ENCODE results near the gene LRRC3C.

The LRRC3C gene

DNA sequence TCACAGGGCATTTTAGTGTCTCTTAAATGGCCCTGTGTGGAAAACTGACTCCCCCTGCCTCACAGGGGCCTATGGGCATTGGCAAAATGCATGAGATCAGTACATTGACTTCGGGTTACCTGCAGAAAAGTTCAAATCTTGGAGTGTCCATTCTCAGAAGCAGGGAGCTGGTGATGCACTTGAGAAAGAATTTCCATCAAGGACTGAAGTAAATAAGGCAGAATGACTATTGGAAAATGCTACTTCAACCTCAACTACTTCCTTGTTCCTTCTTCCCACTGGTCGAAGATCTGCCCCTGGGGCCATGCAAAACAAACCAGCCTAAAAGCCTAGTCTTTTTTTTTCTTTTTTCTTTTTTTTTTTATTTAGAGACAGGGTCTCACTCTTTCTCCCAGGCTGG, 21.5 kb downstream of the LRRC3C start:
- DNase-seq (ENCODE audit: low spot score): no peak

DNA sequence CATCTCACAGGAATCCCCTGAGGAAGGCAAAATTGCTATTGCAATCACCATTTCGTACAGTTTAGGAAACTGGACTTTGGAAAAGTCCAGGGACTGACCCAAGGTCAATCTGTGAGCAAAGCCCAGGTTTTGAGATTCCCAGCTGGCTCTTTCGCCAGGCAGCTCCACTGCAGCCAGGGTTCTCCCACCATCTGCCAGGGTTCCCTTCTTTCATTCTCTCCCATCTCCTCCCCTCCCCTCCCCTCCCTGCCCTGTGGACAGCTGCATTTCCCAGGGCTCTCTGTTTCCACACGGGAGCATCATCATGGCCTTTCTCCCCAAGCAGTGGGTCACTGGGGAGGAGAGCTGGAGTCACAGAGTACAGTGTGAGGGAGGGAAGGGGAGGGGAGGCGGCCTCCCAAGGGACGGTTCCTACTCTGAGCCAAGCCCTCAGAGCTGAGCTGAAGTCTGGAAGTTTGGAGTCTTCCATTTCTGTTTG, 23.4 kb downstream of the LRRC3C start:
- no peak for DNase-seq (ENCODE audit: low spot score)

GRCh38 chr17:39951924-39952679, 24.6 kb downstream of the LRRC3C start:
- DNase-seq (ENCODE audit: low spot score): no peak

- peak; percentile 88 for DNase-seq (ENCODE audit: low spot score)
Measured at GRCh38 chr17:39952680-39953470, 25.3 kb downstream of the LRRC3C start.

GRCh38 chr17:39953471-39953888, 25.9 kb downstream of the LRRC3C start:
- no peak for DNase-seq (ENCODE audit: low spot score)

- no peak for DNase-seq (ENCODE audit: low spot score)
Measured at GRCh38 chr17:39954876-39955275, 27.3 kb downstream of the LRRC3C start.

- no peak for DNase-seq (ENCODE audit: low spot score)
Measured at GRCh38 chr17:39955726-39956225, 28.2 kb downstream of the LRRC3C start.

GRCh38 chr17:39960524-39961041, 33.1 kb downstream of the LRRC3C start:
- no peak for DNase-seq (ENCODE audit: low spot score)

- DNase-seq (ENCODE audit: low spot score): no peak
Measured at GRCh38 chr17:39962642-39963220, 35.2 kb downstream of the LRRC3C start, which contains the start of gene GSDMA. TSS of gene GSDMA (plus strand) at chr17:39963004. CDS start at chr17:39965688, 2,684 bp downstream.

- DNase-seq (ENCODE audit: low spot score): no peak
Measured at GRCh38 chr17:39963829-39964228, 36.3 kb downstream of the LRRC3C start.

DNA sequence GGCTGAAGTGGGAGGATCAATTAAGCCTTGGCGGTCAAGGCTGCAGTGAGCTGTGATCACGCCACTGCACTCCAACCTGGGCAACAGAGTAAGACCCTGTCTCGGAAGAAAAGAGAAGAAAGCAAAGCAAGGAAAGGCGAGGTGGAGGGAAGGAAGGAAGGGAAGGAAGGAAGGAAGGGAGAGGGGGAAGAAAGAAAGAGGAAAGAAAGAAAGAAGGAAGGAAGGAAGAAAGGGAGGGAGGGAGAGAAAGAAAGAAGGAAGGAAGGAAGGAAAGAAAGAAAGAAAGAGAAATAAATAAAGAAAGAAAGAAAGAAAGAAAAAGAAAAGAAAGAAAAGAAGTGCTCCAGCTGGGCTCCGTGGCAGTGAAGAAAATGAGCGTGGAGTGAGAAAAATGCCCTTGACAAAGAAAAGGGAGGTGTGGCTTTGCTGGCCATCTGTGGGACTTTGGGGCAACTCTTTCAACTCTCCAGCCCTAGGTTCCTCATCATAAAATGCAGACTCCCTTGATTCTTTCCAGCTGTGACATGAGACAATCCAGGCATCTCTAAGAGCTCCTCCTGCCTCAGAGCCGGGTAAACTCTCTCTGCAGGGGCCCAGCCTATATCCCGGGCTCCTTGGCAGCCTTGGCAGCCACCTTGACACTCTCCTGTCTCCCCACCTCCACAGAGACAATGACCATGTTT, 37.6 kb downstream of the LRRC3C start:
- DNase-seq (ENCODE audit: low spot score): no peak

DNA sequence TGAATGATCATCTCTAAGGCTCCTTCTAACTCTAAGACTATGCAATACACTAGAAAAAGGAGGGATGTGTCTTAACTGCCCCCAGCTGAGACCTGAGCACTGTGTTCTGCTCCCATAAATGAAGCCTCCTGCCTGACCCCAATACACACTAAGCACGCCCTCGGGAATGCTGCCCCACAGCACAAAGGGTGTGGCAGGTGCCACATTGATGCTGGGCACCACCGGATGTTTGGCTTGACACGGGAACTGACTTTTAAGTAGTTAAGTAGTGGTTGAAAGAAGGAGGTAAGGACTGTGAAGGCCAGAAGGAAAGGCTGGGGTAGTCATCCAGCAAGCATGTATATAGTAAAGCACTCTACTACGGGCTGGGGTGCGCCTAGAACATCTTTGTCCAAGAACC, 39.2 kb downstream of the LRRC3C start:
- no peak for DNase-seq (ENCODE audit: low spot score)

DNA sequence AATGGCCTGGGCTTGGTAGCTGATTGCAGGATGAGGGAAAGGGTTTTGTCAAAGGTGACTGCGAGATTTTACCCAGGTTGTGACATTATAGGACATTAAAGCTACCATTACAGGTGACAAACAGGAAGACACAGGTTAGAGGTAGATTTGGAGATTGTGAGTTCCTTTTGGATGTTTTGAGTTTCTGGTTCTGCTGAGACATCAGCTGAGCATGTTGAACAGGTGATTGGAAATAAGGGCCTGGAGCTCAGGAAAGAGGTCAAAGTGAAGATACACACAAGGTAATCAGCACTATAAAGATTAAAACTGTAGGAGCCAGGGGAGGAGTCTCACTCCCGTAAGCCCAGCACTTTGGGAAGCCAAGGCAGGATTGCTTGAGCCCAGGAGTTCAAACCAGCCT, 41.2 kb downstream of the LRRC3C start:
- DNase-seq (ENCODE audit: low spot score): no peak

- no peak for DNase-seq (ENCODE audit: low spot score)
Measured at GRCh38 chr17:39969375-39969774, 41.8 kb downstream of the LRRC3C start.

GRCh38 chr17:39970157-39970692, 42.7 kb downstream of the LRRC3C start:
- DNase-seq (ENCODE audit: low spot score): no peak

GRCh38 chr17:39971076-39971603, 43.6 kb downstream of the LRRC3C start:
- no peak for DNase-seq (ENCODE audit: low spot score)

DNA sequence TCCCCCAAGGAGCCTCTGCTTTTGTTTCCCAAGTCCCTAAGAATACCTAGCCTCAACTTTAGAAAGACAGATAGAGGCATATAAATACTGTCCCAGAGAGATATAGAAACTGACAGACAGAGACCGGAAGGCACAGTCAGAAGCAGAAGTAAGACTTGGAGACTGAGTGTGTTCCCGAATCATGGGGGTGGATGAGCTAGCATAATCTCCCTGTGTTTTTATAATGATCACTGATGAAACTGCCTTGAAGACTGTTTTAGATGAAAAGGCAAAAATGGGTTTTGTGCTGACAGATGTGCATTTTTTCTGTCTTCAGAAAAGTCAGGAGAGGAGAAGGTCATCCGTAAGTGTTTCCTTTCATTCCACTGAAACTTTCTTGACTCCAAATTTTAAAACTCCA, 44.7 kb downstream of the LRRC3C start:
- DNase-seq (ENCODE audit: low spot score): no peak

- DNase-seq (ENCODE audit: low spot score): no peak
Measured at GRCh38 chr17:39973496-39973895, 46.0 kb downstream of the LRRC3C start.

GRCh38 chr17:39974433-39974832, 46.9 kb downstream of the LRRC3C start:
- no peak for DNase-seq (ENCODE audit: low spot score)

DNA sequence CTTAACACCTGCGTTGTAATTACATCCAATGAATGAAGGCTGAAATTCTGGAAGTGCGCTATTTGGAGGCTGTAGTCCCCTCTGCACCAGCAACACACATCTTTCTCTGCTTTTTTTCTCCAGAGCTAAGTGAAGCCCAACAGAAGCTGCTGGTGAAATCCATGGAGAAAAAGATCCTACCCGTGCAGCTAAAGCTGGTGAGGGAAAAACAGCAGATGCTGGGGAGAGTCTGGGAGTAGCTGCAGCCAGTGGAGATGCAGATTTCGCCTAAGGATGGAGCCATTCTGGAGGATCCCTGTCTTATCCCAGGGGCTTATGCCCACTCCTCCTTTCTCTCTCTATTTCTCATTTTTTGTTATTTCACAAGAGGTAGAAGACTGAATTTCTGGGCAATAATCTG, 48.3 kb downstream of the LRRC3C start:
- no peak for DNase-seq (ENCODE audit: low spot score)

- DNase-seq (ENCODE audit: low spot score): no peak
Measured at GRCh38 chr17:39979016-39979670, 51.6 kb downstream of the LRRC3C start.
